Occipital lobe (tissue), 2 donors: ENCODE measurements around the gene TRDMT1. TPM values are rescaled to one million over a fixed set of nuclear protein-coding genes. Genes with fewer than 3 reads are reported as not detected.
"Not testable (repeated sequence)": the region's sequence is repeated elsewhere in the genome, so short reads cannot be mapped to it uniquely, and the experiment has no call there.

ENCODE experiments used
- DNase-seq: peaks from one replicate; lab custom pipeline; 2025; lab: John Stamatoyannopoulos, UW
- total RNA-seq: library from RNA; depleted of rRNA; stranded (reverse); fragments of >200 nt; gene quantifications from one replicate; pipeline ENCODE4 v1.2.3, GENCODE V29; 2014

TRDMT1 gene
- total RNA-seq, 1 donor from 2014 or later, result 39.3 TPM

GRCh38 chr10:17134737-17135260 is 66.7 kb downstream of the TRDMT1 start:
- no peak for DNase-seq

- no peak for DNase-seq
Observed at GRCh38 chr10:17134282-17134681, 67.2 kb downstream of the TRDMT1 start.

GRCh38 chr10:17129741-17130140 is 71.7 kb downstream of the TRDMT1 start, which contains the start of gene CUBN:
TSS of gene CUBN (minus strand) at chr10:17129811. CDS start at chr10:17129765, 46 bp downstream.
- DNase-seq, result no peak

- no peak for DNase-seq
Observed at GRCh38 chr10:17128261-17128660, 73.2 kb downstream of the TRDMT1 start.

GRCh38 chr10:17126327-17126726 is 75.1 kb downstream of the TRDMT1 start:
- no peak for DNase-seq

- no peak for DNase-seq
Observed at GRCh38 chr10:17125206-17125893, 76.1 kb downstream of the TRDMT1 start.

GRCh38 chr10:17123961-17124360 is 77.5 kb downstream of the TRDMT1 start:
- DNase-seq, result no peak

- DNase-seq, result no peak
Observed at GRCh38 chr10:17122726-17123661, 78.5 kb downstream of the TRDMT1 start.

- DNase-seq, result no peak
Observed at GRCh38 chr10:17122052-17122451, 79.4 kb downstream of the TRDMT1 start.

GRCh38 chr10:17120694-17121093 is 80.8 kb downstream of the TRDMT1 start:
- no peak for DNase-seq

GRCh38 chr10:17119845-17120244 is 81.6 kb downstream of the TRDMT1 start:
- no peak for DNase-seq

GRCh38 chr10:17116193-17116592 is 85.3 kb downstream of the TRDMT1 start:
- no peak for DNase-seq

GRCh38 chr10:17115683-17116082 is 85.8 kb downstream of the TRDMT1 start:
- no peak for DNase-seq

- DNase-seq, result not testable (repeated sequence)
Observed at GRCh38 chr10:17114878-17115444, 86.5 kb downstream of the TRDMT1 start.

- no peak for DNase-seq
Observed at GRCh38 chr10:17113889-17114540, 87.5 kb downstream of the TRDMT1 start.

GRCh38 chr10:17113346-17113745 is 88.1 kb downstream of the TRDMT1 start:
- no peak for DNase-seq

- no peak for DNase-seq
Observed at GRCh38 chr10:17112566-17112965, 88.9 kb downstream of the TRDMT1 start.

GRCh38 chr10:17109475-17110207 is 91.8 kb downstream of the TRDMT1 start:
- no peak for DNase-seq

- no peak for DNase-seq
Observed at GRCh38 chr10:17109046-17109445, 92.4 kb downstream of the TRDMT1 start.

- no peak for DNase-seq
Observed at GRCh38 chr10:17106991-17107390, 94.5 kb downstream of the TRDMT1 start.

- DNase-seq, result no peak
Observed at GRCh38 chr10:17101910-17102266, 99.6 kb downstream of the TRDMT1 start.
